Neural progenitor cell (in vitro differentiated cells): ENCODE measurements around the gene ELFN1.

Experiments used
- EZH2 ChIP-seq: fragments of 200-600 bp; sonication (generic); IDR thresholded peaks from 2 replicates; pipeline ENCODE4 v1.6.1; 2017; ENCODE audit warnings: antibody characterized with exemption, mild to moderate bottlenecking, moderate library complexity
- TF ChIP-seq, protein P1 (sequence below): fragments of 200-600 bp; sonication (generic); IDR thresholded peaks from 2 replicates; pipeline ENCODE4 v1.5.1; 2017; ENCODE audit warnings: antibody characterized with exemption, mild to moderate bottlenecking

DNA sequence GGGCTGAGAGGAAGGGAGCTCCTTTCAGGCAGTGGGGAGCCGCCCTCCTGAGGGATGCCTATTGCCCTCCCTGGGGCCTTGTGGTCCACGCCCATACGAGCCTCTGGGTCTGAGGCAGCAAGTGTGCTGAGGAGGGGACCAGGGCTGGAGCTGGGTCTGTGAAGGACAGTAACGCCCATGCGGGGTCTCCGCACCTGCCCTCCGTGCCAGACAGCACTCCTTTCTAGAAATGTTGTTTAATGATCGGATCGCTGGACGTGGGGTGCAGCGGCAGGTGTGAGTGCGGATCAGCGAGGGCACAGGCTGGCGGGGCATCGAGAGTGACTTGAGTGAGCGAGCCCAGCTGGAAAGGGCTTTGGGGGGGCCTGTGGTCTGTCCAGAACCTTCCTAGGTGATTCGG, 70.1 kb downstream of the ELFN1 start:
- TF ChIP-seq, protein P1, sequence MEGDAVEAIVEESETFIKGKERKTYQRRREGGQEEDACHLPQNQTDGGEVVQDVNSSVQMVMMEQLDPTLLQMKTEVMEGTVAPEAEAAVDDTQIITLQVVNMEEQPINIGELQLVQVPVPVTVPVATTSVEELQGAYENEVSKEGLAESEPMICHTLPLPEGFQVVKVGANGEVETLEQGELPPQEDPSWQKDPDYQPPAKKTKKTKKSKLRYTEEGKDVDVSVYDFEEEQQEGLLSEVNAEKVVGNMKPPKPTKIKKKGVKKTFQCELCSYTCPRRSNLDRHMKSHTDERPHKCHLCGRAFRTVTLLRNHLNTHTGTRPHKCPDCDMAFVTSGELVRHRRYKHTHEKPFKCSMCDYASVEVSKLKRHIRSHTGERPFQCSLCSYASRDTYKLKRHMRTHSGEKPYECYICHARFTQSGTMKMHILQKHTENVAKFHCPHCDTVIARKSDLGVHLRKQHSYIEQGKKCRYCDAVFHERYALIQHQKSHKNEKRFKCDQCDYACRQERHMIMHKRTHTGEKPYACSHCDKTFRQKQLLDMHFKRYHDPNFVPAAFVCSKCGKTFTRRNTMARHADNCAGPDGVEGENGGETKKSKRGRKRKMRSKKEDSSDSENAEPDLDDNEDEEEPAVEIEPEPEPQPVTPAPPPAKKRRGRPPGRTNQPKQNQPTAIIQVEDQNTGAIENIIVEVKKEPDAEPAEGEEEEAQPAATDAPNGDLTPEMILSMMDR, result no peak
- TF ChIP-seq EZH2, result no peak
